ENCODE results near the gene SC5D. TPM values are rescaled to one million over a fixed set of nuclear protein-coding genes. Genes with fewer than 3 reads are reported as not detected.
A peak's percentile ranks its signal among the peaks of the same experiment; 100 is the strongest.

Gene SC5D
- polyA plus RNA-seq (2013, experiment 1 of 2): 127 TPM
- 133 TPM for polyA plus RNA-seq (2013, experiment 2 of 2)

GRCh38 chr11:121292495-121293287 lies at the start of gene SC5D:
SC5D (plus strand) TSS chr11:121292771; CDS start chr11:121303376, 10,605 bp downstream.
- Histone ChIP-seq H3K27me3 (ENCODE audit: insufficient read depth, low read length) (no peaks in the 10 kb centered on the region), H3K27ac (ENCODE audit: low read depth, low read length) (peak within 1 kb of the TSS; percentile 74), H3K9ac (ENCODE audit: low read depth, low read length) (peak within 1 kb of the TSS; percentile 85), H3K9me3 (ENCODE audit: insufficient read depth, low read depth, low read length) (no peaks in the 10 kb centered on the region), H3K4me3 (ENCODE audit: low read length) (peak within 1 kb of the TSS; percentile 73), H3K36me3 (ENCODE audit: insufficient read depth, low read length) (peaks cover 6% of the 10 kb centered on the region; the same call in 1 of the 2 replicates), H3K4me1 (ENCODE audit: insufficient read depth, low read length) (peaks cover 41% of the 10 kb centered on the region)
- under 1% methylated on average over 75 of the region's 75 CpGs for WGBS

DNA sequence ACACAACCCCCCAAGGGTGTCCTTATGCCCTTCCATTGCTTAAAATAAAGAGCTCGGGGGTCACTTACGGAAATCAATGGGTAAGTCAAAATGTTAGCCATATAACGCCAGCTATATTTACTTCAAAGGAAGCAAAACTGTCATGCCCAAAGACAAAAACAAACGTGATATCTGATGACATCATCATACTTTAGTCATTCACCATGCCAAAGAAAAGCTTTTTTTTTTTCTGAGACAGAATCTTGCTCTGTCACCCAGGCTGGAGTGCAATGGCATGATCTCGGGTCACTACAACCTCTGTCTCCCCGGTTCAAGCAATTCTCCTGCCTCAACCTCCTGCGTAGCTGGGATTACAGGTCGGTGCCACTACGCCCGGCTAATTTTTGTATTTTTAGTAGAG lies 47.7 kb upstream of the SC5D start:
- Histone ChIP-seq H3K4me1 (ENCODE audit: insufficient read depth, low read length) (peaks cover 12% of the 10 kb centered on the region), H3K4me3 (ENCODE audit: low read length) (no peak overlapping the region), H3K9ac (ENCODE audit: low read depth, low read length) (no peak overlapping the region), H3K27ac (ENCODE audit: low read depth, low read length) (no peak overlapping the region), H3K36me3 (ENCODE audit: insufficient read depth, low read length) (no peaks in the 10 kb centered on the region), H3K9me3 (ENCODE audit: insufficient read depth, low read depth, low read length) (no peaks in the 10 kb centered on the region), H3K27me3 (ENCODE audit: insufficient read depth, low read length) (no peaks in the 10 kb centered on the region)
- WGBS: 89% methylated on average over 10 of the region's 10 CpGs

DNA sequence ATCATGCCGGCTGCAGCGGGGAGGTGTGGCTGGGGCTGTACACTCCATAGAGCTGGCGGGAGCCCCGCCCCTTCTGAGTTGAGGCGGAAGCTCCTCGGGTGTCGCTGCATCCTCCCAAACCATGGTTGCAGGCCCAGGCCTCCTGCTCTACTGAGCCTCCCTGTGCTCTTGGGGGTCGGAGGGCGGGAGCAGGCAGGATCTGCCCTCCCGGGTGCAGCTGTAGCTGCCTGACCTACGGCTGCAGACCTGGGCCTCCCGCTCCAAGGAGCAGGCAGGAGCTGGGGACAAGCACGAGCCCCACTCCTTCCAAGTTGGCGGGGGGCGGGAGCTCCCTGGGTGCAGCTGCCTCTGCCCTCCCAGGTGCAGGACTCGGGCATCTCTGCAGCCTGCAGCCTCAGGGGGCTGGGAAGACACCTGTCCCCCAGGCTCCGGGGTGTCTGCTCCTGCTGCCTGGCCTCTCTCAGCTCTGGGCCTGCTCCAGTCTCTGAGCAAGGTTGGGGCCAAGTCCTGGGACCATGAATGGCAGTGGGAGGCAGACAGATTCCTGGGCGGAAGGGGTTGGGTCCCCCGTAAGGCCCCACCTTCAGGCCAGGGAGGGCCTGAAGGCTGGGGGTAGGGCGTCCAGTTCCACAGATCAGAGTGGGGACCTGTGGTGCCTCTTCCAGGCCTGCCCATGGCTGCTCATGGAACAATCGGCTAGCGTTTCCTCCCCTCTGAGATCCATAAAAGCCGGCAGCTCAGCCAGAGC lies 46.4 kb upstream of the SC5D start:
- Histone ChIP-seq H3K27ac (ENCODE audit: low read depth, low read length) (peak overlapping the region; percentile 27; the same call in 1 of the 2 replicates), H3K9me3 (ENCODE audit: insufficient read depth, low read depth, low read length) (no peaks in the 10 kb centered on the region), H3K4me1 (ENCODE audit: insufficient read depth, low read length) (peaks cover 16% of the 10 kb centered on the region), H3K36me3 (ENCODE audit: insufficient read depth, low read length) (no peaks in the 10 kb centered on the region), H3K9ac (ENCODE audit: low read depth, low read length) (no peak overlapping the region), H3K4me3 (ENCODE audit: low read length) (no peak overlapping the region), H3K27me3 (ENCODE audit: insufficient read depth, low read length) (no peaks in the 10 kb centered on the region)
- WGBS: 83% methylated on average over 23 of the region's 23 CpGs

DNA sequence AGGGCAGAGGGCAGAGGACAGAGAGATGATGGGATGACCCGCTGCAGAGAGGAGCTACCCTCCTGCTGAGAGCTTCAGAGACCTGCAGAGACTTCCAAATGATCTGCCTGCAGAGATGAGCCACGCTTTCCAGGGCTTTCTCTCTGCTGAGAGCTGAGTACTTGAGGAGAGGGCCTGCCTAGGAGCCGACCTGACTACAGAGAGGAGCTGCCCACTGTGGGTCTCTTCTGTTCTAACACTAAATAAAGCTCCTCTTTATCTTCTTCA lies 45.9 kb upstream of the SC5D start:
- 42% methylated on average over 3 of the region's 3 CpGs for WGBS
- H3K27ac ChIP-seq (ENCODE audit: low read depth, low read length): no peak overlapping the region
- no peak overlapping the region for H3K9ac ChIP-seq (ENCODE audit: low read depth, low read length)
- no peaks in the 10 kb centered on the region for H3K36me3 ChIP-seq (ENCODE audit: insufficient read depth, low read length)
- H3K27me3 ChIP-seq (ENCODE audit: insufficient read depth, low read length): no peaks in the 10 kb centered on the region
- no peak overlapping the region for H3K4me3 ChIP-seq (ENCODE audit: low read length)
- peaks cover 19% of the 10 kb centered on the region for H3K4me1 ChIP-seq (ENCODE audit: insufficient read depth, low read length)
- H3K9me3 ChIP-seq (ENCODE audit: insufficient read depth, low read depth, low read length): no peaks in the 10 kb centered on the region

DNA sequence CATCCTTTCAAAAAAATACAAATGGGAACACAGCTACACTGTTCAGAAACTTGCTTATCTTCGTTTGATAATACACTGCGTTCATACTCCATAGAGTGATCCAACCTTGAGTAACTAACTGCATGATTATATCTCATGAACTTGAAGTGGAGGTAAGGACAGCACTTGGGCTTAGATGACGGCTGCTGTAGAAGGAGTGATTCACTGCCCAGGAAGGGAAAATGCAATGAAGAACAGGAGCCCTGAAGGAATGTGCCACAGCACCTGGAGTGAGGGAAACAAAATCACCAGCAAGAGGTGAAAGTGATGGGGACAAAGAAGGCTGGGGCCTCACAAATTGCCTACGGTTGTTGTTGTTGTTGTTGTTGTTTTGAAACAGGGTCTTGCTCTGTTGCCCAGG lies 44.1 kb upstream of the SC5D start:
- Histone ChIP-seq H3K9me3 (ENCODE audit: insufficient read depth, low read depth, low read length) (no peaks in the 10 kb centered on the region), H3K27me3 (ENCODE audit: insufficient read depth, low read length) (no peaks in the 10 kb centered on the region), H3K4me1 (ENCODE audit: insufficient read depth, low read length) (peaks cover 13% of the 10 kb centered on the region; the same call in 1 of the 2 replicates), H3K36me3 (ENCODE audit: insufficient read depth, low read length) (no peaks in the 10 kb centered on the region), H3K27ac (ENCODE audit: low read depth, low read length) (no peak overlapping the region), H3K9ac (ENCODE audit: low read depth, low read length) (no peak overlapping the region), H3K4me3 (ENCODE audit: low read length) (no peak overlapping the region)
- WGBS: 94% methylated on average over 4 of the region's 4 CpGs

GRCh38 chr11:121249039-121249663 lies 43.4 kb upstream of the SC5D start:
- WGBS: 52% methylated on average over 7 of the region's 7 CpGs
- Histone ChIP-seq H3K36me3 (ENCODE audit: insufficient read depth, low read length) (no peaks in the 10 kb centered on the region), H3K27ac (ENCODE audit: low read depth, low read length) (no peak overlapping the region), H3K27me3 (ENCODE audit: insufficient read depth, low read length) (no peaks in the 10 kb centered on the region), H3K9me3 (ENCODE audit: insufficient read depth, low read depth, low read length) (peaks cover 3% of the 10 kb centered on the region), H3K4me1 (ENCODE audit: insufficient read depth, low read length) (peaks cover 13% of the 10 kb centered on the region; the same call in 1 of the 2 replicates), H3K9ac (ENCODE audit: low read depth, low read length) (no peak overlapping the region), H3K4me3 (ENCODE audit: low read length) (no peak overlapping the region)

GRCh38 chr11:121250843-121251242 lies 41.7 kb upstream of the SC5D start:
- peaks cover 24% of the 10 kb centered on the region; the same call in 1 of the 2 replicates for H3K4me1 ChIP-seq (ENCODE audit: insufficient read depth, low read length)
- no peak overlapping the region for H3K4me3 ChIP-seq (ENCODE audit: low read length)
- peaks cover 11% of the 10 kb centered on the region for H3K9me3 ChIP-seq (ENCODE audit: insufficient read depth, low read depth, low read length)
- H3K27me3 ChIP-seq (ENCODE audit: insufficient read depth, low read length): no peaks in the 10 kb centered on the region
- H3K36me3 ChIP-seq (ENCODE audit: insufficient read depth, low read length): no peaks in the 10 kb centered on the region
- no peak overlapping the region for H3K9ac ChIP-seq (ENCODE audit: low read depth, low read length)
- no peak overlapping the region for H3K27ac ChIP-seq (ENCODE audit: low read depth, low read length)
- WGBS: 88% methylated on average over 4 of the region's 4 CpGs

GRCh38 chr11:121253951-121254350 lies 38.6 kb upstream of the SC5D start:
- Histone ChIP-seq H3K4me1 (ENCODE audit: insufficient read depth, low read length) (peaks cover 34% of the 10 kb centered on the region; the same call in 1 of the 2 replicates), H3K4me3 (ENCODE audit: low read length) (no peak overlapping the region), H3K36me3 (ENCODE audit: insufficient read depth, low read length) (no peaks in the 10 kb centered on the region), H3K27ac (ENCODE audit: low read depth, low read length) (no peak overlapping the region), H3K9me3 (ENCODE audit: insufficient read depth, low read depth, low read length) (peaks cover 11% of the 10 kb centered on the region), H3K9ac (ENCODE audit: low read depth, low read length) (no peak overlapping the region), H3K27me3 (ENCODE audit: insufficient read depth, low read length) (no peaks in the 10 kb centered on the region)

- no peak overlapping the region for H3K4me3 ChIP-seq (ENCODE audit: low read length)
- no peak overlapping the region for H3K27ac ChIP-seq (ENCODE audit: low read depth, low read length)
- H3K36me3 ChIP-seq (ENCODE audit: insufficient read depth, low read length): no peaks in the 10 kb centered on the region
- no peak overlapping the region for H3K9ac ChIP-seq (ENCODE audit: low read depth, low read length)
- peaks cover 11% of the 10 kb centered on the region for H3K9me3 ChIP-seq (ENCODE audit: insufficient read depth, low read depth, low read length)
- H3K27me3 ChIP-seq (ENCODE audit: insufficient read depth, low read length): no peaks in the 10 kb centered on the region
- peaks cover 29% of the 10 kb centered on the region; the same call in 1 of the 2 replicates for H3K4me1 ChIP-seq (ENCODE audit: insufficient read depth, low read length)
Measured at GRCh38 chr11:121254756-121255155, 37.8 kb upstream of the SC5D start.

DNA sequence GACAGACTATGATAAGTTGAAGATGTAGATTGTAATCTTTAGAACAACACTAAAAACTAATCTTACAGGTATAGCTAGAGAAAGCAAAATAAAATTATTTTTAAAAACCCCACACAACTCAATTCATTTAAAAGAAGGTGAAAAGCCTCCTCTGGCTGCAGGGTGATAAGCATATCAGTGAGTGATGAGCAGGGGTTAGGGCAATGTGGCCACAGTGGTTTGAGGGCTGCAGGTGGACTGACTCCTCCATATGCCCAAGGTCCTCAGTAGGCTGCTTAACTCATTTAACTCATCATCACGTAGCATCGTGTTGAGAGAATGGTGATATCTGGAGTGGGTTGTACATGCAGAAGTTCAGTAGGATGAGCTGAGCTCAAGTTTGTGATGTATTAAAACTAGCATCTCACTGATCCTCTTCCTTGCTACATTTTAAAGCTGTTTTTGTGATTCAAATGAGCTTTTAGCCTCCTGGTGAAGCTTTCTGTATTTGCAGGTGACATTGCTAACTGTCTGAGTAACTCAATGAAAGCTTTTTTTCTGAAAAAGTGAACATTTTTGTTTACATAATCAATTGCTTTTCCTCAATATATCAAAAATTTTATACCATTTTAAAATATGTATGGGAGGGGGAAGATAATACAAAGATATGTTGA lies 37.0 kb upstream of the SC5D start:
- Histone ChIP-seq H3K9me3 (ENCODE audit: insufficient read depth, low read depth, low read length) (peaks cover 11% of the 10 kb centered on the region), H3K36me3 (ENCODE audit: insufficient read depth, low read length) (no peaks in the 10 kb centered on the region), H3K27ac (ENCODE audit: low read depth, low read length) (no peak overlapping the region), H3K27me3 (ENCODE audit: insufficient read depth, low read length) (no peaks in the 10 kb centered on the region), H3K4me3 (ENCODE audit: low read length) (no peak overlapping the region), H3K4me1 (ENCODE audit: insufficient read depth, low read length) (peaks cover 26% of the 10 kb centered on the region; the same call in 1 of the 2 replicates), H3K9ac (ENCODE audit: low read depth, low read length) (no peak overlapping the region)
- 67% methylated on average over 2 of the region's 2 CpGs for WGBS

- no peak overlapping the region for H3K4me3 ChIP-seq (ENCODE audit: low read length)
- peaks cover 11% of the 10 kb centered on the region for H3K9me3 ChIP-seq (ENCODE audit: insufficient read depth, low read depth, low read length)
- no peak overlapping the region for H3K9ac ChIP-seq (ENCODE audit: low read depth, low read length)
- H3K27ac ChIP-seq (ENCODE audit: low read depth, low read length): no peak overlapping the region
- H3K36me3 ChIP-seq (ENCODE audit: insufficient read depth, low read length): no peaks in the 10 kb centered on the region
- peaks cover 20% of the 10 kb centered on the region; the same call in 1 of the 2 replicates for H3K4me1 ChIP-seq (ENCODE audit: insufficient read depth, low read length)
- H3K27me3 ChIP-seq (ENCODE audit: insufficient read depth, low read length): no peaks in the 10 kb centered on the region
Measured at GRCh38 chr11:121257289-121257688, 35.3 kb upstream of the SC5D start.

All from HUES64 (cell line).